ENCODE measurements around the gene SELENOV. TPM values are rescaled to one million over a fixed set of nuclear protein-coding genes. Genes with fewer than 3 reads are reported as not detected.

Gene SELENOV
- total RNA-seq, 3 donors from 2014 or later = not detected

GRCh38 chr19:39483141-39483540 is 31.8 kb upstream of the SELENOV start:
- ATAC-seq (no peak), DNase-seq (no peak)
- TF ChIP-seq CTCF (IDR thresholded peaks at IDR 0.05) = no peak
- Histone ChIP-seq H3K4me3 (no peak overlapping the region), H3K9me3 (no peaks in the 10 kb centered on the region), H3K36me3 (ENCODE audit: low read depth) (no peaks in the 10 kb centered on the region), H3K4me1 (ENCODE audit: low read depth) (peaks cover 10% of the 10 kb centered on the region)
- intact Hi-C loops (cut with DNase I, micrococcal nuclease) = no loop called here

- intact Hi-C loops (cut with DNase I, micrococcal nuclease) = no loop called here
- H3K9me3 ChIP-seq = no peaks in the 10 kb centered on the region
- H3K4me3 ChIP-seq = no peak overlapping the region
- ATAC-seq = no peak
- peaks cover 4% of the 10 kb centered on the region for H3K36me3 ChIP-seq (ENCODE audit: low read depth)
- no peak for TF ChIP-seq CTCF (IDR thresholded peaks at IDR 0.05)
- no peaks in the 10 kb centered on the region for H3K4me1 ChIP-seq (ENCODE audit: low read depth)
- no peak for DNase-seq
Observed at GRCh38 chr19:39489756-39490155, 25.2 kb upstream of the SELENOV start.

- DNase-seq = no peak
- no peaks in the 10 kb centered on the region for H3K9me3 ChIP-seq
- ATAC-seq = no peak
- H3K4me1 ChIP-seq (ENCODE audit: low read depth) = no peaks in the 10 kb centered on the region
- no peak for TF ChIP-seq CTCF (IDR thresholded peaks at IDR 0.05)
- no peak overlapping the region for H3K4me3 ChIP-seq
- peaks cover 4% of the 10 kb centered on the region for H3K36me3 ChIP-seq (ENCODE audit: low read depth)
- intact Hi-C loops (cut with DNase I, micrococcal nuclease) = no loop called here
Observed at GRCh38 chr19:39492225-39492624, 22.7 kb upstream of the SELENOV start.

- intact Hi-C loops (cut with DNase I, micrococcal nuclease) = no loop called here
- Histone ChIP-seq H3K4me1 (ENCODE audit: low read depth) (peaks cover under 1% of the 10 kb centered on the region), H3K4me3 (no peak overlapping the region), H3K36me3 (ENCODE audit: low read depth) (peaks cover 4% of the 10 kb centered on the region), H3K9me3 (no peaks in the 10 kb centered on the region)
- ATAC-seq (no peak), DNase-seq (no peak)
- no peak for TF ChIP-seq CTCF (IDR thresholded peaks at IDR 0.05)
Observed at GRCh38 chr19:39492788-39493187, 22.2 kb upstream of the SELENOV start.

GRCh38 chr19:39494661-39495060 is 20.3 kb upstream of the SELENOV start:
- ATAC-seq (no peak), DNase-seq (no peak)
- peaks cover 17% of the 10 kb centered on the region for H3K4me1 ChIP-seq (ENCODE audit: low read depth)
- no peaks in the 10 kb centered on the region for H3K9me3 ChIP-seq
- no peak overlapping the region for H3K4me3 ChIP-seq
- intact Hi-C loops (cut with DNase I, micrococcal nuclease) = no loop called here
- no peaks in the 10 kb centered on the region for H3K36me3 ChIP-seq (ENCODE audit: low read depth)
- no peak for TF ChIP-seq CTCF (IDR thresholded peaks at IDR 0.05)

- Histone ChIP-seq H3K4me1 (ENCODE audit: low read depth) (peaks cover 17% of the 10 kb centered on the region), H3K4me3 (no peak overlapping the region), H3K36me3 (ENCODE audit: low read depth) (no peaks in the 10 kb centered on the region), H3K9me3 (no peaks in the 10 kb centered on the region)
- TF ChIP-seq CTCF (IDR thresholded peaks at IDR 0.05) = no peak
- intact Hi-C loops (cut with DNase I, micrococcal nuclease) = no loop called here
- DNase-seq = no peak
- ATAC-seq = no peak
Observed at GRCh38 chr19:39496063-39496462, 18.9 kb upstream of the SELENOV start.

Measured in mucosa of descending colon (tissue), 3 donors.